NCI-H187 treated with DMSO at 0.1 percent for 48 hours (cell line): ENCODE results near the gene CACNA1C.

ENCODE experiments used
- DNase-seq: peaks from one replicate; lab custom pipeline; 2025; lab: John Stamatoyannopoulos, UW

Gene CACNA1C

DNA sequence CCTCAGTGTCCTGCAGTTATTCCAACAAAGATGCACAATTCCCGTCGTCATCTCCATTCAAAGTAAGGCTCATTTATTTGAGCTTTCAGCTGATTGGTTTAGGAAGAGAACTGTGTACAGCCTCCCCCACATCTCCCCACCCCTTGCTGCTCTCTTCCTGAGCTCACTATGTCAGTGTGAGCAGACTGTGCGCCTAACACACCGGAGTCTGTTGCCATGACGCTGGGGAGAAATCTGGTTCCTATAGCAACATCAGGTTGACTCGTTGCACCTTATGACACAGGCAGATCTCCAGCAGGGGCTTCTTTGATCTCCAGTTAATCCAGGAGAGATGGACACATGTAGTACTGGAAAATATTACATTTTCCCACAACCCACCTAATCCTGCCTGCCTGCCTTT is 319.4 kb downstream of the CACNA1C start:
- DNase-seq = no peak

DNA sequence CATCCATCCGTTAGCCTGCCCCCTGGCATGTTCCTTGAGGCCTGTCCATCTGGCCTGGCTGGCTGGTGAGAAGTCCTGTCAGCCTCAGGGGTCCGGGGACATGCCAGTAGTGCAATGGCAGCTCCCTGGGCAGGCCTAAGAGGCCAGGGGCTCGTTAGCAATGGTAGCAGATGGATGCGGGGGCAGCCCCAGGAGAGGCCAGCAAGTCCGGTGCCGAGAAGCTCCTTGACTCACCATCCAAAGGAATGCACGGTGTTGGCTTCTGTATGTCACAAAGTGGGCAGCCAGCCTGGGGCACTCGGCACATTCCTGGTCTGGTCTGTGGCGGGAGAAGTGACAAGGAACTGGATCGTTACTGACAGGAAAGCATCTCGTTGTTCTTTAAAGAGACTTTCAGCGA is 319.9 kb downstream of the CACNA1C start:
- no peak for DNase-seq

DNA sequence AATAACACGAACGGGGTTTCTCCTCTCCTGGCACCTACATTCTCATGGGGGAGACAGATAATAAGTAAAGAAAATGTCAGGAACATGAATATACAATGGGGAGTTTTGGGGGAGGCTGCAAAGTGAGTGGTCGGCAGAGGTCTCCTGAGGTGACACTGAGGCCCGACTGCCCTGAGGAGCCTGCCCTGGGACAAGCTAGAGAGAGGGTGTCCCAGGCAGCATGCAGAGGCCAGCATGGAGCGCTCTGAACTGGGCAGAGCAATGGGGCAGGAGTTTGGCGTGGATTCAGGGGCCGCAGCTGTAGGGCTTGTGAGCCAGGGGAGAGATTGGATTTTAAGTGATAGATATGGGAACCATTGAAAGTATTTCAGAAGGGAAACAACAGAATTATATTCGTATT is 320.5 kb downstream of the CACNA1C start:
- no peak for DNase-seq

DNA sequence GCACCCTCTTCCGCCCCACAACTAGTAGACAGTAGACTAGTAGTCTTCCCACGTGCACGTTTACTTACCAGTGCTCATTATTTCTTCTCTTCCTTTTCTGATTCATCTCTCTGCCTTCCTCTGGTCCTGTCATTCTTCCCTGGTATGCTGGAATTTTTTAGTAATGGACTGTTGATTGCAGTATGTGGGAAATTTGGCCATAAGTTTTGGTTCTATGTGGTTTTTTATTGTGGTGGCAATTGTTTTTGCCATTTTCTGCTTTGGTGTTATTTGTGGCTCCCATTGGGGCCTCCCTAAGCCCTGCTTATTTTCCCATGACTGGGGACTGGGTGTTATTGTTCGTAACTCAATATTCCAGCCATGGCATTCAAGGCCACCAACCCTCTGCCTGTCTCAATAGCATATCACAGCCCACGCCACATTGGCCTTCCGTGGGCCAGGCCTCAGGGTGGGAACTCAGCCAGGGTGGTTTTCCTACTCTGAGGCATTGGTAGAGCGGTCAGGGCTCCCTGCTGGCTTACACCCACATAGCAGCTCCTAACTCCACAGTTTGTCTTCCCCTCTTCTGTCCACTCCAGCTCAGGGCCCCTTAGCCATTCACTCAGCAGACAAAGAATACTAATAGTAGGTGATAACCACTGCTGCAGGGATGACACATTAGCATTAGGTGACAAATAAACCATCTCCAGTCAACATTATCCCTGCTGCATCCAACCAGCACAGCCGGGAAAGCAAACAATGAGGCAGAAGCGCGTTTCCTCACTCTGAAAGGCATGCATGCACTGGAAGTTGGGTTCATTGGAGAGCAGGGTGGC is 321.5 kb downstream of the CACNA1C start:
- DNase-seq = no peak

GRCh38 chr12:2375871-2376270 is 323.1 kb downstream of the CACNA1C start:
- no peak for DNase-seq

- DNase-seq = no peak
These were observed 324.3 kb downstream of the CACNA1C start for GRCh38 chr12:2376908-2377657.

DNA sequence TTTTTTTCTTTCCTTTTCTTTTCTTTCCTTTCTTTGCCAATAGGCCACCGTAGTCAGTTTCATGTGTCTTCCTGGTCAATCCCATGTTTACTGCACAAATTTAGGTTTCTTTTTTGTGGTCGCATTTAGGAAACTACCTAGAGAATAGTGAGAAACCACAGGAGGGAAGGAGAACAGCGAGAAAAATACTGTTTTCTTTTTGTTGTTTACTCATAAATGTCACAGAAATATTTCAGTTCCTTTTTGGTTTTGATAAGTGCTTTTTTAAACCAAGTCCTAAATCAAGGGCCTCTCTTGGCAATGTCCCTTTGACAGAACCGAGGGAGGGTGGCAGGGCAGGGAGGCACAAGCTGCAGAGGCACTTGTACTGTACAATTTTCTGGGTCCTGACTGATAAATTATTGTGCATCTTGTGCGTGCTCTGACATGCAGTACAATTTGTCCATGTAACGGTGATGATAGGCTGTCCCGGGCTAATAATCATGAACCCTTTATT is 326.1 kb downstream of the CACNA1C start:
- no peak for DNase-seq

DNA sequence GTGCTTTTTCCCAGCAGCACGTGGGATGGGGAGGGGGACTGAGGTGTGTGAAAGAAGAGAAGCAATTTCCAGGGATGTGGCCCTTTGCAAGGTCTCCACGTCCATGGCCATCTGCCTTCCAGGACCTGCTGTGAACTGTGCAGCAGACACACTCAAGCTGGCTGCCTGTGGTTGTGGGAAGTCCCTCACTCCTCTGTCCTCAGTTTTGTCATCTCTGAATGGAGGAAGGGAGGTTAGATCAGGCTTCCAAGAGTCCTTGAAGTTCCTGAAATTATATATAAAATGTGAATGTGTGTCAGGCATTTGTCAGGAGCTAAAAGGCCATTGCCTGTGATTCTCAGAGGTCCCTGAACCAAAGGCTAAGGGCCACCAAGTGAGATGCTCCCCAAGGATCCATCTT is 328.2 kb downstream of the CACNA1C start:
- DNase-seq = no peak

- DNase-seq = no peak
These were observed 329.8 kb downstream of the CACNA1C start for GRCh38 chr12:2382370-2383155.

- no peak for DNase-seq
These were observed 330.7 kb downstream of the CACNA1C start for GRCh38 chr12:2383325-2384028.

- no peak for DNase-seq
These were observed 331.2 kb downstream of the CACNA1C start for GRCh38 chr12:2384029-2384386.

- DNase-seq = no peak
These were observed 332.0 kb downstream of the CACNA1C start for GRCh38 chr12:2384533-2385351.

DNA sequence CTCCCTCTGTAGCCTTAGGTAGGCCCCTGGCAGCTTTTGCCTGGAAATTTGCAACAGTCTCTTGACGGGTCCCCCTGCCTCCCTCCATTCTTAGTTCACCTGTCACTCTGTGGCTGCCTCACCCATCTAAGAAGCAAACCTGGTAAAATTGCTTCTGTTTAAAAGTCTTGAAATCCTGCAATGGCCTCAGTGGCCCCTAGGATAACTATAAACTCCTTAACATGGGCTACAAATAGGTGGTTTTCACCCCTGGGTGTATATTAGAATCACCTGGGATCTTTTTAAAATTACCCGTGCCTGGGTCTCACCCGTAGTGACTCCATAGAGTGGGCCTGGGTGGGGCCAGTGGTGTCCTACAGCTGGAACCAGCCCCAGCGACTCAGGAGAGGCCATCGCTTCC is 332.7 kb downstream of the CACNA1C start:
- DNase-seq = no peak

GRCh38 chr12:2386566-2386965 is 333.8 kb downstream of the CACNA1C start:
- DNase-seq = no peak

DNA sequence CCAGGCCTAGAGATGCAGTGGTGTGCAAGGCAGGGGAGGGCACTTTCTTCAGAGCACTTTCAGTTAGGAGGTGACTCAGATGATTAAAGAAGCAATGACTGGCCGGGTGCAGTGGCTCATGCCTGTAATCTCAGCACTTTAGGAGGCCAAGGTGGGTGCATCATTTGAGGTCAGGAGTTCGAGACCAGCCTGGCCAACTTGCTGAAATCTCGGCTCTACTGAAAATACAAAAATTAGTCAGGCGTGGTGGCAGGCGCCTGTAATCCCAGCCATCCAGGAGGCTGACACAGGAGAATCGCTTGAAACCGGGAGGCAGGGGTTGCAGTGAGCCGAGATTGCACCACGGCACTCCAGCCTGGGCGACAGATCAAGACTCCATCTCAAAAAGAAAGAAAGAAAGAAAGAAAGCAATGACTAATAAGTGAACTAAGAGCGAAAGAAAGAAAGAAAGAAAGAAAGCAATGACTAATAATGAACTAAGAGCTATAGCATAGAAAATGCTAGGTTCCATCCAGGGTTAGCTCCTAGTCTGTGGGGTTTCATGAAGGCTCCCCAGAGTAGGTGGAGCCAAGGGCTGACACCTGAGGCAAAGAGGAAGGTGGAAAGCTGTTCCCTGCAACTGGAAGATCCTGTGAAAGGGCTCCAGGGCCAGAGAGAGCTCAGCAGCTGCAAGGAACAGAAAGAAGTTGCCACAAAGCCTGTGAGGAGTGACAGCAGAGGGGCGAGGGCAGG is 334.5 kb downstream of the CACNA1C start:
- no peak for DNase-seq

- no peak for DNase-seq
These were observed 336.4 kb downstream of the CACNA1C start for GRCh38 chr12:2389079-2389790.

GRCh38 chr12:2390133-2390532 is 337.3 kb downstream of the CACNA1C start:
- DNase-seq = no peak

DNA sequence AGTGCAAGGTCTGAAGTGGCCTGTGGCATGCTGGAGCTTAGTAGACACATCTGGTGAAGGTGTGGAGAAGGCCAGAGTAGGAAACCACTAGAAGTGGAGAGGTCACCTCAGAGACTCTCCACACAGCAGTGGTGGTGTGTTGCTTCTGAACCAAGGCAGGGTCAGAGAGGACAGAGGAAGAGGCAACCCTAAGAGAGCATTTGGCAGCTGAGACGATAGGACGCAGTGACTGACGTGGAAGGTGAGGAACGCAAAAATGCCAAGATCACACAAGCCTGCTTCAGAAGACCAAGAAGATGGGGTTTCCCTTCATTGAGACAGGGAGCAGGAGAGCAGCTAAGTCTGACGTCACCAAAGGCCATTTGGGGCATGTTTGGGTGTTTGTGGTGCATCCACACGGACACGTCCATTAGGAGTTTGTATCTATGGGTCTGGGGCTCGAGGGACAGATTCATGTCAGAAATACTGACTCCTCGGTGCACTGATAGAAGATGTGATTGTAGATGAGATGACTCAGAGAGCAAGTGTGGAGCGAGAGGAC is 338.1 kb downstream of the CACNA1C start:
- no peak for DNase-seq

GRCh38 chr12:2391740-2392331 is 339.0 kb downstream of the CACNA1C start:
- DNase-seq = no peak
